Bronchial epithelial cell (primary cell): ENCODE measurements around the gene SEMA3C. TPM values are rescaled to one million over a fixed set of nuclear protein-coding genes. Genes with fewer than 3 reads are reported as not detected.

Source experiments
- DNase-seq: peaks from one replicate; pipeline ENCODE4 v3.0.0-alpha.2; 2010; ENCODE audit warnings: low read depth
- FAIRE-seq: peaks from 2 replicates; lab custom pipeline; 2011; peaks lifted over from hg19 to GRCh38; lab: Jason Lieb, UNC
- H3K27me3 ChIP-seq: 2 replicates; pipeline ENCODE4 v1.5.1; 2011; ENCODE audit warnings: low read length; ENCODE audit not compliant: control insufficient read depth, insufficient read depth
- H3K36me3 ChIP-seq: 2 replicates; pipeline ENCODE4 v1.5.1; 2011; ENCODE audit warnings: low read length; ENCODE audit not compliant: control insufficient read depth, insufficient read depth
- H3K4me3 ChIP-seq: 2 replicates; pipeline ENCODE4 v1.5.1; 2011; ENCODE audit warnings: mild to moderate bottlenecking, low read depth, low read length, control low read depth
- total RNA-seq: library from RNA; depleted of rRNA; stranded (reverse); fragments of >200 nt; gene quantifications from 2 replicates; pipeline ENCODE4 v1.2.1, GENCODE V29; 2014
- TF ChIP-seq, protein P1 (sequence below): IDR thresholded peaks from 2 replicates; pipeline ENCODE4 v1.5.1; 2011; ENCODE audit warnings: mild to moderate bottlenecking, moderate library complexity, low read length, control low read depth, inconsistent platforms; ENCODE audit not compliant: insufficient read depth, severe bottlenecking

SEMA3C gene
- total RNA-seq, 1 donor from 2014 or later: 178 TPM

DNA sequence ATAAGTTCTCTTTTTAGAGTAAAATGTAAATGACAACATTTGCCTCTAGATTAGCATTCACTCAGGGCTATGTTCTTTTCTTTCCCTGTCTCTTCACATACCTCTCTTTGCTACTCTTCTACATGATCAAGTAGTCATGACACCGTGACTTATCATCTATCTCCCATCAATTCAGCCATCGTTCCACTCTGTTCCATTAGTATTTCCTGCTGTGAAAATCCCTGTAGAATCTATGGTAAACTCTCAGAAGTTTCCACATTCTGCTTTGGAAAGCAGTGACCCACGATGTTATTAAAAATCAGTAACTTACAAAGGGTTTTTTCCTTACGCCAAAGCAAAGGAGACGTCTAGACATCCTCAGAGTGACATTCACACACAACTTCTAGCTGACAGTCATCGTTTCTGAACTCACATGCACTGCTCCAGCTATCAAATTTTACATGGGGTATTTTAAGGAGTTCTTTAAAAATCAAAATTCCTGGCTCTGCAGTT lies 135.6 kb downstream of the SEMA3C start:
- H3K36me3 ChIP-seq: peaks cover 5% of the 10 kb centered on the region
- TF ChIP-seq, protein P1, sequence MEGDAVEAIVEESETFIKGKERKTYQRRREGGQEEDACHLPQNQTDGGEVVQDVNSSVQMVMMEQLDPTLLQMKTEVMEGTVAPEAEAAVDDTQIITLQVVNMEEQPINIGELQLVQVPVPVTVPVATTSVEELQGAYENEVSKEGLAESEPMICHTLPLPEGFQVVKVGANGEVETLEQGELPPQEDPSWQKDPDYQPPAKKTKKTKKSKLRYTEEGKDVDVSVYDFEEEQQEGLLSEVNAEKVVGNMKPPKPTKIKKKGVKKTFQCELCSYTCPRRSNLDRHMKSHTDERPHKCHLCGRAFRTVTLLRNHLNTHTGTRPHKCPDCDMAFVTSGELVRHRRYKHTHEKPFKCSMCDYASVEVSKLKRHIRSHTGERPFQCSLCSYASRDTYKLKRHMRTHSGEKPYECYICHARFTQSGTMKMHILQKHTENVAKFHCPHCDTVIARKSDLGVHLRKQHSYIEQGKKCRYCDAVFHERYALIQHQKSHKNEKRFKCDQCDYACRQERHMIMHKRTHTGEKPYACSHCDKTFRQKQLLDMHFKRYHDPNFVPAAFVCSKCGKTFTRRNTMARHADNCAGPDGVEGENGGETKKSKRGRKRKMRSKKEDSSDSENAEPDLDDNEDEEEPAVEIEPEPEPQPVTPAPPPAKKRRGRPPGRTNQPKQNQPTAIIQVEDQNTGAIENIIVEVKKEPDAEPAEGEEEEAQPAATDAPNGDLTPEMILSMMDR: no peak
- no peak for FAIRE-seq
- H3K27me3 ChIP-seq: no peaks in the 10 kb centered on the region
- no peak for DNase-seq
- H3K4me3 ChIP-seq: no peak overlapping the region

DNA sequence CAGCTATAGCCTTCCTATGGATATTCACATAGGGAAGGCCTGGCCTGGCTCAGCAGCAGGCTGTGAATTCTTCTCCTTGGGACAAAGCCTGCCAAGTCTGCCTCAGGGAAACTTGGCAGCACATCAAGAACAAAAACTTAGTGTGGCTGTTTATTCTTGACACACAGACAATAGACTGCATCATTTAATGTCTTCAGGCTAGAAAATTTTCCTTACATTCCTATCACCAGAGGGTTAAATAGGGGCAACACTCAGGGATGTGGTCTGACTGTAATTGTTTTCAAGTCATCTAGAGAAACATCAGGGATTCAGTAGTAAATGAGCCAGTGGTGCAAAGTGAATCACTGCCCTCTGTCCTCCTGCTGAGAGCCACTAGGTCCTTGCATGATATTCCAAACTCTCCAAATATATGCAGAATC lies 137.3 kb downstream of the SEMA3C start:
- TF ChIP-seq, protein P1: no peak
- no peak overlapping the region for H3K4me3 ChIP-seq
- FAIRE-seq (no peak), DNase-seq (peak; percentile 52)
- peaks cover 5% of the 10 kb centered on the region for H3K36me3 ChIP-seq
- H3K27me3 ChIP-seq: no peaks in the 10 kb centered on the region

DNA sequence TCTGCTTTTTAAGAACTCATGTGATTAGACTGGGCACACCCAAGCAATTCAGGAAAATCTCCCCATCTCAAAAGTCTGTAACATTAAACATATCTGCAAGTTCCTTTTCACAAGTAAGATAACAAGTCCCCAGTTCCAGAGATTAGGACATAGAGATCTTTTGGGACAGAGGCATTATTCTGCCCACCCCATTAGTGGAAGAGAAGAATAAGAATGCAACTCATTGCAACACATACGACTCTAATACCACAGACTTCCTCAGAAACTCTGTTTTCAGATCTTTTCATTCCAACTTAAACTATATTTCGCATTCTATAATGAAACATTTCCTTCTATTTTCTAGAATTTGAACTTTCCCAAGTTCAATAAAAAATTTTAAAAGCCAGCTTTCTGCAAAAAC lies 137.7 kb downstream of the SEMA3C start:
- TF ChIP-seq, protein P1: no peak
- FAIRE-seq: no peak
- Histone ChIP-seq H3K36me3 (peaks cover 5% of the 10 kb centered on the region), H3K27me3 (no peaks in the 10 kb centered on the region), H3K4me3 (no peak overlapping the region)
- DNase-seq: no peak

DNA sequence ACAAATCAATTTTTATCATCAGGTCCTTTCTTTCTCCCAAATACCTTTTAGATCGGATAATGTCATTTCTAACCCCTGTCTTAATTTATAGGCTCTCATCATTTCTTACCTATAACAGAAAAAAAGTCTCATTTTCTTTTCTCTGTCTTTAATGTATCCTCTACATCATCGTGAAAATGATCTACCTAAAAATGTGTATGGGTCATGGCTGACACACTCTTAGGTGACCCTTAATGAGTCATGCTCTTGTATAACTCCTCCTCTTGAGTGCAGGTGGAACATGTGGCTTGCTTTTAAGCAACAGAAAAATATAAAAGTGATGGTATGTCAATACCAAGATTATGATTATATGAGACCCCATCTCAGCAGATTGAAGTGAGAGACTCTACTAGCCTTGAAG lies 139.4 kb downstream of the SEMA3C start:
- peaks cover 5% of the 10 kb centered on the region for H3K36me3 ChIP-seq
- DNase-seq (peak; percentile 78), FAIRE-seq (no peak)
- no peaks in the 10 kb centered on the region for H3K27me3 ChIP-seq
- H3K4me3 ChIP-seq: no peak overlapping the region
- TF ChIP-seq, protein P1: no peak

DNA sequence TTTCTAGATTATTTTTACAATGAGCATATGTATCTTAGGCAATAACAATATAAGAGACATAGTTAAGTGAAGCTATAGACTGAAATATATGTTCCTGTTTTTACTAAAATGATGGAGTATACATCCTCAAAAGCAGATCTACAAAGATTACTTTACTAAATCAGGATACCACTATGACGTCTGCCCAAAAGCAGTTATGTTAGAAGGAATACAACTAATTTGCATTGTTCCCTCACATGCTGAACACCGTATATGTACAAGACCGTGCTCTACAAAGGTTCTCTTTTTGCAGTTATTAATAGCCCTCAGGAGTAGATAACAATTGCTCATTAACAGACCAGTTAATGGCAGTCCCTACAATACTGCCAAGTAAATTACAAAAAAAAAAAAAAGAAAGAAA lies 143.0 kb downstream of the SEMA3C start:
- Histone ChIP-seq H3K36me3 (peaks cover 8% of the 10 kb centered on the region), H3K27me3 (no peaks in the 10 kb centered on the region), H3K4me3 (no peak overlapping the region)
- DNase-seq: no peak
- FAIRE-seq: no peak
- TF ChIP-seq, protein P1: no peak

DNA sequence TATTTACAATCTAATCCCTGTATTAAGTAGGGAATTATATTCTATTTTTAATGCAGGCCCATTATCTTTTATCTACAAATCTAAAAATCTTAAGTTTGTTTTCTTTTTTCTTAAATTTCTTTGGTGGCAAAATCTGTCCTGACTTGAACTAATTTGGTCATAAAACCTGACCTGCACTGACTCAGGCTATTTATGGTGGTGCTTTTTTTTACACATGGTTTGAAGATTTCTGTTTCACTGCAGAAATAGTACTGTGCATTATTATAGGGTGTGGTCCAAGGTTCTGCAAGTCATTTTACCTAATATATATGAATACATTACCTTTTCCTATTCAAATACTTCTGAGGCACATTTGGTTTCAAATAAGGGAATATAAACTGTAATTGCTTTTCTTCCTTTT lies 143.4 kb downstream of the SEMA3C start:
- FAIRE-seq: no peak
- H3K4me3 ChIP-seq: no peak overlapping the region
- no peaks in the 10 kb centered on the region for H3K27me3 ChIP-seq
- DNase-seq: peak; percentile 41
- TF ChIP-seq, protein P1: no peak
- H3K36me3 ChIP-seq: peaks cover 10% of the 10 kb centered on the region
